HepG2 (cell line): ENCODE results near the gene DDX1. TPM values are rescaled to one million over a fixed set of nuclear protein-coding genes. Genes with fewer than 3 reads are reported as not detected.

Source experiments
- ATAC-seq: fragments of 200-7000 bp; cut with Tn5 transposase; 3 replicates; pipeline ENCODE4 v1.9.1; 2020; ENCODE audit warnings: mild to moderate bottlenecking, moderate library complexity
- BruUV-seq: library from RNA; stranded (reverse); fragments of 400-500 nt; replicated peaks from 2 replicates; lab custom pipeline; 2021; lab: Mats Ljungman, UMichigan
- CTCF ChIA-PET: fragments of 300-600 bp; formaldehyde crosslinking; extraction: SDS; loops from one replicate; lab custom pipeline; 2021; ENCODE audit warnings: low total read pairs, inconsistent platforms, low intra/inter-chr PET ratio; lab: Yijun Ruan, JAX
- POLR2A ChIA-PET: fragments of 350-600 bp; sonication (Branson Sonifier 250); formaldehyde crosslinking; loops from one replicate; lab custom pipeline; 2020; ENCODE audit warnings: antibody characterized with exemption, inconsistent platforms; lab: Yijun Ruan, JAX
- DNase-seq: peaks from one replicate; pipeline ENCODE4 v3.0.0-alpha.2; 2015; ENCODE audit warnings: low spot score
- FAIRE-seq: peaks from 3 replicates; lab custom pipeline; 2011; peaks lifted over from hg19 to GRCh38; lab: Jason Lieb, UNC
- H2AFZ ChIP-seq: one replicate; pipeline ENCODE4 v1.6.1; 2011; ENCODE audit warnings: low read length, inconsistent platforms
- H3K27ac ChIP-seq: fragments of 300-600 bp; 3 replicates; pipeline ENCODE4 v1.8.0; 2011; ENCODE audit warnings: mixed run types, mild to moderate bottlenecking, mixed read lengths, low read length, inconsistent platforms; ENCODE audit not compliant: insufficient read depth; ENCODE audit errors: extremely low read length
- H3K27me3 ChIP-seq, 2 experiments: fragments of 200-600 bp in 1 of 2; 2 replicates in 1 of 2; 3 replicates in 1 of 2; pipeline versions ENCODE4 v1.6.0 to v1.8.0; 2011; ENCODE audit warnings: low read length in 2 of 2, mild to moderate bottlenecking in 2 of 2, moderate library complexity in 2 of 2, inconsistent platforms in 1 of 2; ENCODE audit not compliant: insufficient read depth in 2 of 2, control insufficient read depth in 1 of 2
- H3K36me3 ChIP-seq, 2 experiments: fragments of 200-600 bp in 1 of 2; replicated peaks in 1 of 2; 2 replicates in 1 of 2; 3 replicates in 1 of 2; pipeline versions ENCODE4 v1.5.1 to v1.8.0; 2011; ENCODE audit warnings: low read length in 2 of 2, inconsistent platforms in 1 of 2; ENCODE audit not compliant: insufficient read depth in 2 of 2, control insufficient read depth in 1 of 2
- H3K4me1 ChIP-seq: 2 replicates; pipeline ENCODE4 v1.5.1; 2012; ENCODE audit warnings: low read length, inconsistent platforms; ENCODE audit not compliant: insufficient read depth
- H3K4me2 ChIP-seq: 2 replicates; pipeline ENCODE4 v1.6.0; 2011; ENCODE audit warnings: low read depth, low read length, inconsistent platforms
- H3K4me3 ChIP-seq, 3 experiments: fragments of 200-600 bp in 1 of 3; sonication (generic), shearing (Covaris generic) in 1 of 3; replicated peaks in 1 of 3; 2 replicates each; pipeline ENCODE4 v1.5.1; 2011 to 2016; ENCODE audit warnings: low read length in 3 of 3, inconsistent platforms in 2 of 3, low read depth in 2 of 3, mild to moderate bottlenecking in 2 of 3, control low read depth in 1 of 3, mixed read lengths in 1 of 3; ENCODE audit not compliant: insufficient read depth in 1 of 3
- H3K79me2 ChIP-seq: one replicate; pipeline ENCODE4 v1.6.1; 2011; ENCODE audit warnings: low read length, inconsistent platforms; ENCODE audit not compliant: insufficient read depth
- H3K9ac ChIP-seq: 2 replicates; pipeline ENCODE4 v1.6.0; 2011; ENCODE audit warnings: mild to moderate bottlenecking, low read depth, low read length, inconsistent platforms; ENCODE audit not compliant: insufficient read depth
- H3K9me3 ChIP-seq: 2 replicates; pipeline ENCODE4 v1.5.1; 2012; ENCODE audit warnings: mild to moderate bottlenecking, low read length
- H4K20me1 ChIP-seq: 2 replicates; pipeline ENCODE4 v1.6.0; 2011; ENCODE audit warnings: inconsistent platforms, mild to moderate bottlenecking, low read length, moderate library complexity; ENCODE audit not compliant: insufficient read depth
- FIP1L1 ChIP-seq: fragments of 200-400 bp; formaldehyde crosslinking; IDR thresholded peaks from 2 replicates; pipeline ENCODE4 v1.6.1; 2018; ENCODE audit warnings: low read depth, mild to moderate bottlenecking, low read length, moderate library complexity, borderline replicate concordance; ENCODE audit not compliant: insufficient read depth
- KLF15 ChIP-seq: sonication (generic); formaldehyde crosslinking; IDR thresholded peaks from 2 replicates; pipeline ENCODE4 v1.8.1; 2023; ENCODE audit warnings: borderline replicate concordance, mild to moderate bottlenecking, inconsistent platforms, missing genetic modification reagents, mixed read lengths
- MLX ChIP-seq: IDR thresholded peaks from 2 replicates; pipeline ENCODE4 v1.6.1; 2016
- NCOA1 ChIP-seq: sonication (generic); formaldehyde crosslinking; IDR thresholded peaks from 2 replicates; pipeline ENCODE4 v1.9.0; 2021; ENCODE audit warnings: missing genetic modification reagents
- SNAPC4 ChIP-seq: sonication (generic); formaldehyde crosslinking; IDR thresholded peaks from 2 replicates; pipeline ENCODE4 v1.4.0; 2020; ENCODE audit warnings: mild to moderate bottlenecking, missing genetic modification reagents
- SRSF1 ChIP-seq: fragments of 200-400 bp; formaldehyde crosslinking; optimal IDR thresholded peaks from 2 replicates; pipeline ENCODE3; 2017; ENCODE audit warnings: mild to moderate bottlenecking, low read depth, low read length, moderate library complexity
- THAP9 ChIP-seq: sonication (generic); formaldehyde crosslinking; IDR thresholded peaks from 2 replicates; pipeline ENCODE4; 2020; ENCODE audit warnings: missing genetic modification reagents, mild to moderate bottlenecking, borderline replicate concordance
- XBP1 ChIP-seq: sonication (generic); formaldehyde crosslinking; IDR thresholded peaks from 2 replicates; pipeline ENCODE4 v1.5.0; 2020; ENCODE audit warnings: missing genetic modification reagents
- ZC3H4 ChIP-seq: sonication (generic); formaldehyde crosslinking; IDR thresholded peaks from 2 replicates; pipeline ENCODE4 v1.4.0; 2020; ENCODE audit warnings: missing genetic modification reagents, borderline replicate concordance
- ZNF232 ChIP-seq: sonication (generic); formaldehyde crosslinking; IDR thresholded peaks from 2 replicates; pipeline ENCODE4 v1.4.0; 2020; ENCODE audit warnings: missing genetic modification reagents, borderline replicate concordance
- ZNF282 ChIP-seq: fragments of 450-650 bp; IDR thresholded peaks from 2 replicates; pipeline ENCODE4 v1.6.1; 2018; ENCODE audit not compliant: partially characterized antibody
- ZNF672 ChIP-seq: sonication (generic); formaldehyde crosslinking; IDR thresholded peaks from 2 replicates; pipeline ENCODE4 v1.8.1; 2022; ENCODE audit warnings: missing genetic modification reagents
- ZNF776 ChIP-seq: sonication (generic); formaldehyde crosslinking; IDR thresholded peaks from 2 replicates; pipeline ENCODE4 v1.4.0; 2020; ENCODE audit warnings: mild to moderate bottlenecking, missing genetic modification reagents
- ZNF850 ChIP-seq: sonication (generic); formaldehyde crosslinking; conservative IDR thresholded peaks from 2 replicates; pipeline ENCODE4 v1.9.0; 2021; ENCODE audit warnings: mild to moderate bottlenecking, missing genetic modification reagents
- ZSCAN12 ChIP-seq: sonication (generic); formaldehyde crosslinking; IDR thresholded peaks from 2 replicates; pipeline ENCODE4 v1.9.0; 2021; ENCODE audit warnings: mild to moderate bottlenecking, missing genetic modification reagents
- WGBS: methylation state at CpG from one replicate; pipeline ENCODE4 v1.1.6; 2017; ENCODE audit warnings: low lambda C conversion rate; 5-methylcytosine and 5-hydroxymethylcytosine counted together
- in situ Hi-C: cut with HindIII; loops from 2 replicates; pipeline ENCODE4 v1.10.0; 2017; ENCODE audit warnings: low pct_unique_long_range_greater_than_20kb; ENCODE audit not compliant: extremely low pct_ligation_motif_present
- intact Hi-C: fragments of 100-400 bp; cut with micrococcal nuclease; formaldehyde crosslinking; loops from one replicate; pipeline ENCODE4 v1.10.0; 2022; ENCODE audit not compliant: unreplicated experiment
- polyA plus RNA-seq, 8 experiments: library from polyadenylated mRNA; depleted of rRNA in 3 of 8; stranded (reverse) in 7 of 8; unstranded in 1 of 8; fragments of >200 nt; fragmentation: Illumina TruSeq in 4 of 8; extraction: Trizol in 4 of 8; gene quantifications; 2 replicates each; pipeline versions ENCODE4 v1.2.1 to v1.2.3, GENCODE V29; 2011 to 2016; ENCODE audit warnings: low read depth in 4 of 8, missing spikeins in 1 of 8, mixed read lengths in 1 of 8; ENCODE audit not compliant: insufficient read depth in 1 of 8
- total RNA-seq, 5 experiments: library from RNA; depleted of rRNA; stranded (reverse); fragments of >200 nt; fragmentation: Illumina TruSeq; extraction: Trizol; gene quantifications; 2 replicates each; pipeline ENCODE4 v1.2.3, GENCODE V29; 2016; ENCODE audit warnings: low read depth in 1 of 5

DDX1 gene
- total and polyA plus RNA-seq, 2 of the 13 experiments (the other 11 are each of a cell fraction or from before 2014, with no cell fraction given) = 81.6 to 130 TPM

- intact Hi-C loops (no loop called here), in situ Hi-C loops (no loop called here)
- ATAC-seq = no peak
- Histone ChIP-seq H3K36me3 (peaks cover 1 to 11% of the 10 kb centered on the region in 2 experiments), H3K4me1 (peaks cover 36% of the 10 kb centered on the region), H3K27ac (no peak overlapping the region), H3K27me3 (no peaks in the 10 kb centered on the region; a peak in 1 of 5 replicates), H3K4me2 (peak overlapping the region; percentile 26; the same call in 1 of the 2 replicates), H2AFZ (no peak overlapping the region), H3K9me3 (no peaks in the 10 kb centered on the region), H4K20me1 (no peaks in the 10 kb centered on the region), H3K9ac (no peak overlapping the region), H3K4me3 (no peak overlapping the region), H3K79me2 (peaks cover 50% of the 10 kb centered on the region)
- no TSS peak for BruUV-seq
- FAIRE-seq = no peak
- WGBS = 87% methylated on average over 5 of the region's 5 CpGs
- ChIA-PET POLR2A (no interaction called here), CTCF (no interaction called here)
- DNase-seq = no peak
- TF ChIP-seq FIP1L1 = no peak
- no peak for TF ChIP-seq ZNF776 (CRISPR knock-in tag)
- no peak for TF ChIP-seq ZNF850
- TF ChIP-seq THAP9 (CRISPR knock-in tag) = no peak
- TF ChIP-seq ZSCAN12 = no peak
- TF ChIP-seq XBP1 (CRISPR knock-in tag) = no peak
- no peak for TF ChIP-seq ZC3H4 (CRISPR knock-in tag)
- TF ChIP-seq SRSF1 = no peak
- no peak for TF ChIP-seq NCOA1 (CRISPR knock-in tag)
- TF ChIP-seq MLX (CRISPR knock-in tag) = no peak
- TF ChIP-seq SNAPC4 (CRISPR knock-in tag) = no peak
- TF ChIP-seq ZNF282 = no peak
- TF ChIP-seq ZNF672 (CRISPR knock-in tag) = no peak
- TF ChIP-seq KLF15 (CRISPR knock-in tag) = no peak
- no peak for TF ChIP-seq ZNF232
Observed at GRCh38 chr2:15557887-15558311, 33.8 kb upstream of the DDX1 start.
